ENCODE data around the gene USP49. TPM values are rescaled to one million over a fixed set of nuclear protein-coding genes. Genes with fewer than 3 reads are reported as not detected.
A peak's percentile ranks its signal among the peaks of the same experiment; 100 is the strongest.

Gene USP49
- total and polyA plus RNA-seq, 2 of the 13 experiments (the other 11 are each of a cell fraction or from before 2014, with no cell fraction given) = 2.9 to 4.3 TPM

- TF ChIP-seq, protein P1, sequence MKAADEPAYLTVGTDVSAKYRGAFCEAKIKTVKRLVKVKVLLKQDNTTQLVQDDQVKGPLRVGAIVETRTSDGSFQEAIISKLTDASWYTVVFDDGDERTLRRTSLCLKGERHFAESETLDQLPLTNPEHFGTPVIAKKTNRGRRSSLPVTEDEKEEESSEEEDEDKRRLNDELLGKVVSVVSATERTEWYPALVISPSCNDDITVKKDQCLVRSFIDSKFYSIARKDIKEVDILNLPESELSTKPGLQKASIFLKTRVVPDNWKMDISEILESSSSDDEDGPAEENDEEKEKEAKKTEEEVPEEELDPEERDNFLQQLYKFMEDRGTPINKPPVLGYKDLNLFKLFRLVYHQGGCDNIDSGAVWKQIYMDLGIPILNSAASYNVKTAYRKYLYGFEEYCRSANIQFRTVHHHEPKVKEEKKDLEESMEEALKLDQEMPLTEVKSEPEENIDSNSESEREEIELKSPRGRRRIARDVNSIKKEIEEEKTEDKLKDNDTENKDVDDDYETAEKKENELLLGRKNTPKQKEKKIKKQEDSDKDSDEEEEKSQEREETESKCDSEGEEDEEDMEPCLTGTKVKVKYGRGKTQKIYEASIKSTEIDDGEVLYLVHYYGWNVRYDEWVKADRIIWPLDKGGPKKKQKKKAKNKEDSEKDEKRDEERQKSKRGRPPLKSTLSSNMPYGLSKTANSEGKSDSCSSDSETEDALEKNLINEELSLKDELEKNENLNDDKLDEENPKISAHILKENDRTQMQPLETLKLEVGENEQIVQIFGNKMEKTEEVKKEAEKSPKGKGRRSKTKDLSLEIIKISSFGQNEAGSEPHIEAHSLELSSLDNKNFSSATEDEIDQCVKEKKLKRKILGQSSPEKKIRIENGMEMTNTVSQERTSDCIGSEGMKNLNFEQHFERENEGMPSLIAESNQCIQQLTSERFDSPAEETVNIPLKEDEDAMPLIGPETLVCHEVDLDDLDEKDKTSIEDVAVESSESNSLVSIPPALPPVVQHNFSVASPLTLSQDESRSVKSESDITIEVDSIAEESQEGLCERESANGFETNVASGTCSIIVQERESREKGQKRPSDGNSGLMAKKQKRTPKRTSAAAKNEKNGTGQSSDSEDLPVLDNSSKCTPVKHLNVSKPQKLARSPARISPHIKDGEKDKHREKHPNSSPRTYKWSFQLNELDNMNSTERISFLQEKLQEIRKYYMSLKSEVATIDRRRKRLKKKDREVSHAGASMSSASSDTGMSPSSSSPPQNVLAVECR (CRISPR knock-in tag; IDR thresholded peaks at IDR 0.05; ENCODE audit: borderline replicate concordance) = peak; percentile 55; the same call in 1 of the 2 replicates
- TF ChIP-seq ZNF746 (CRISPR knock-in tag; IDR thresholded peaks at IDR 0.05) (no peak), ZNF841 (CRISPR knock-in tag; IDR thresholded peaks at IDR 0.05; ENCODE audit: borderline replicate concordance) (no peak), AKAP8 (CRISPR knock-in tag; IDR thresholded peaks at IDR 0.05) (peak; percentile 95), BORCS8-MEF2B (CRISPR knock-in tag; IDR thresholded peaks at IDR 0.05) (peak; percentile 61; the same call in 1 of the 2 replicates), RXRB (CRISPR knock-in tag; IDR thresholded peaks at IDR 0.05; ENCODE audit: borderline replicate concordance) (no peak), CENPBD1 (CRISPR knock-in tag; IDR thresholded peaks at IDR 0.05; ENCODE audit: borderline replicate concordance, low read depth) (no peak), LCORL (IDR thresholded peaks at IDR 0.05) (no peak), LCORL (CRISPR knock-in tag; IDR thresholded peaks at IDR 0.05) (peak; percentile 48; the same call in 1 of the 2 replicates), SETDB1 (CRISPR knock-in tag; IDR thresholded peaks at IDR 0.05; ENCODE audit: borderline replicate concordance) (no peak), ZNF75D (CRISPR knock-in tag; IDR thresholded peaks at IDR 0.05; ENCODE audit: borderline replicate concordance) (no peak), GFI1 (CRISPR knock-in tag; IDR thresholded peaks at IDR 0.05; ENCODE audit: borderline replicate concordance) (peak; percentile 33; the same call in 1 of the 2 replicates), FLYWCH1 (CRISPR knock-in tag; IDR thresholded peaks at IDR 0.05) (no peak), MAFF (IDR thresholded peaks at IDR 0.05; ENCODE audit: low read depth, low read length) (no peak), CEBPZ (IDR thresholded peaks at IDR 0.05; ENCODE audit: low read length) (no peak), NFE2 (CRISPR knock-in tag; IDR thresholded peaks at IDR 0.05) (no peak), SRF (IDR thresholded peaks at IDR 0.05; ENCODE audit: low read depth, low read length) (no peak), PATZ1 (CRISPR knock-in tag; IDR thresholded peaks at IDR 0.05) (peak; percentile 86)
Observed at GRCh38 chr6:41786451-41787218, 108.5 kb downstream of the USP49 start (continued).
